ENCODE data around the gene RNF207.
"Not testable (repeated sequence)": the region's sequence is repeated elsewhere in the genome, so short reads cannot be mapped to it uniquely, and the experiment has no call there.

The RNF207 gene

GRCh38 chr1:6206520-6206855, 569 bp downstream of the RNF207 start:
- no peak for DNase-seq

DNA sequence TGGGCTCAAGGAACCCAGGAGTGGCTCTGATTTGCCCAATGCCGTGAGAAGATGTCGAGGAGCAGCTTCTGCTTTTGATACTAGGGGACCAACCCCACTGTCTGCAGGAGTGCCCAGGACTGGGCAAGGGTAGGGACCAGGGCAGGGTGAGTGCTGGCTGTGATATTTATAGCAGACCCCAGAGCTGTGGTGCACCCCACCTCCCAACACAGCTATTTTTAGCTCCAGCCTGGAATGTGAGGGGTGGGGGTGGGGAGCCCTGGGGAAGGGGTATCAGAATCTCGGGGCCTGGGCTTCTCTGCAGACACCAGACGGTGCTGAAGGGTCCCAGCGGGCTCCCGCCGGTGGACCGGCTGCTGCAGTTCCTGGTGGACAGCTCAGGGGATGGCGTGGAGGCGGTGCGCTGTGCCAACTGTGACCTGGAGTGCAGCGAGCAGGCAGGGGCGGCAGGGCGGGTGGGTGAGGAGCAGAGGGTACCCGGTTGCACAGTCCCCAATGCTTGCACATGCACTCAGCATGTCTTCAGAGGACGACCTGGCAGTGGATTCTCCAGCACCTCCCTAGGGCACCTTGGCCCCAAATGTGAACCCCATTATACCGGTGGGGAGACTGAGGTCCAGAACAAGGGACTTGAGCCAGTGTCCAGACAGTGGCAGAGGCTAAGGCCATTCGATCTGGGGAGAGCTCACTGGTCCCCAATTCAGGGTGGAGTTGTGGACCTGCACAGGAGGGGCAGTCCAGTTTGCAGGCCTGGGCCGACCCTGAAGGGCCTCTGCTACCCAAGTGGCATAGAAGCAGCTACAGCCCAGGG, 1.4 kb downstream of the RNF207 start:
- no peak for DNase-seq

DNA sequence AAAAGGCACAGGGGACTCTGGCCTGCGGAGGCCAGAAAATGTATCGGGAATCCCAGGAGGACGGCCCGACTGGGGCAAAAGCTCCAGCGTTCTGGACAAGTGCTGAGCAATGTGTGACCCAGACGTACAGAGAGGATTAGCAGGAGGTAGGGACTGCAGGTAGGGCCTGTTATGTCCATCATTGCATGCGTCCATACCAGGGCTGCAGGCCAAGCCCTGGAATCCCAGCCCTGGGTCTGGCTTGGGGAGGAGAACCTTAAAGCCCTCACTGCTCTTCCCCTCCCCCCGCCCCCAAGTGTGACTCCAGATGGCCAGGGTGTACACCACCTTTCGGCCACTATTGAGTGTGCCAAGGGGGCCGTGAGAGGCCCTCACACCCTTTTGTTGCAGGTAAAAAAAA, 2.0 kb downstream of the RNF207 start:
- no peak for DNase-seq

GRCh38 chr1:6208723-6209660, 3.1 kb downstream of the RNF207 start:
- no peak for DNase-seq

GRCh38 chr1:6209661-6210580, 4.0 kb downstream of the RNF207 start:
- no peak for DNase-seq

DNA sequence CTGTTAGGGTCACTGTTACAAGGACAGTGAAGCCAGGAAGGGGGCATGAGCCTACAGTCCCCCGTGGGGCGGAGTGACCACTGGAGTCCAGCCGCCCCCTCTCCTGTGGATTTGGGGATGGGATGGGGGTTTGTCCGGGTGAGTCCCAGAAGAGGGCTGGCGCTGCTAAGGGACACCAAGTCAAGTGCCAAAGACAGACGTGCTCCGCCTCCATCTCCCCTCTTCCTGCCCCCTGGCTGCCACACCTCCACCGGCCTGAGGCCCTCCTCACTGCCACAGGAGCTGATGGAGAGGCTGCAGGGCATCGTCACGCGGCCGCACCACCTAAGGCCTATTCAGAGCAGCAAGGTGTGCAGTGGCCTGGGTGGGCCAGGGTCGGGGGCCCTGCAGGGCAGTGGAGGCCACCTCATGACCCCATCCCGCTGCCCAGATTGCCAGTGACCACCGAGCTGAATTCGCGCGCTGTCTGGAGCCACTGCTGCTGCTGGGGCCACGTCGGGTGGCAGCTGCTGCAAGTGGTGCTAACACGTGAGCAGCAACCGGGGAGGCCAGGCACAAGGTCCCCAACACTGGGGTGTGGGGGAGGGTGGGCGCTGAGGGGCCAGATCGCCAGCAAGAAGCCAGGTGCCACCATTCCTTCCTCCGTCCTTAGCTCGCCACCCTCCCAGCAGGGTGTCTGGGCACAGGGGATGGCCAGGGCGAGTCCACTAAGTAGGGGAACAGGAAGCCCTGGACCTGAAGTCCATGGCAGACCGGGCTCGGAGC, 4.9 kb downstream of the RNF207 start:
- DNase-seq: no peak

GRCh38 chr1:6211731-6212130, 5.8 kb downstream of the RNF207 start:
- DNase-seq: no peak

- no peak for DNase-seq
Measured at GRCh38 chr1:6212193-6212959, 6.5 kb downstream of the RNF207 start.

- DNase-seq: no peak
Measured at GRCh38 chr1:6218375-6219164, 12.7 kb downstream of the RNF207 start.

- not testable (repeated sequence) for DNase-seq
Measured at GRCh38 chr1:6219641-6220040, 13.7 kb downstream of the RNF207 start.

DNA sequence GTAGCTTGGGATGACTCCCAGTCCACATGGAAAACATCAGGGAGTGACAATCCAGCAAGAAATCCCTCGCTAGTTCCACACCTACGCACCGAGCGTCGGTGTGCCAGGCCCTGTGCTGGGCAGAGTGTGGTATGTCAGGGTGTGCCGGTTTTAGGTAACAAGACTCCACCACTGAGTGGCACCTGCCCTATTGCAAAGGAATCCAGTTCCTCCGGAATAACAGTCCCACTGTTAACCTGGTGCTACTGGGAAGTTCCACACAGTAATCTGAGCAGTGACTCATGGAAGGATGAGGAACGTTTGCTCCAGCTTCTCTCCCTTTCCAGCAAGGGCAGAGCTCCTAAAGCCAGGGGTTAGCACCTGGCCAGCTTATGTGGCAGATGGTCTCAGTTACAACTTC, 14.3 kb downstream of the RNF207 start:
- DNase-seq: no peak

- DNase-seq: no peak
Measured at GRCh38 chr1:6221210-6221784, 15.4 kb downstream of the RNF207 start.

DNA sequence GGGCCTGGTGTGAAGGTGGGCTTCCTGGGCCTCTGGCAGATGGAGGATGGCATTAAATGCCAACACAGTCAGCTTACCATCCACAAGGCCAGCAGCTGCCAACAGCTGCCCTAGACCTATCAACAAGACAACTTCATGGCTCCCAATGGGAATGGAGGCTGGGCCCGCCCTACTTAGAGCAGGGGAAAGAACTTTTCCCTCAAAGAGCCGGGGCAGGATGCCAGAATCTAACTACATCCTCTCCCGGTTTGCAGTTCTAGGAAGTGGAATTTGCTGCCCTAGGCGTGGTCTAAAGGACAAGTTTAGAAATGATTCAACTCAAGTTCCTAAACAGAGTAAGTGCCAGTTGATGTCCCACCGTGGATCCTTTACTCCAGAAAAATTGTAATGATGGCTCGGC, 16.7 kb downstream of the RNF207 start:
- DNase-seq: no peak

- no peak for DNase-seq
Measured at GRCh38 chr1:6223617-6224016, 17.7 kb downstream of the RNF207 start.

GRCh38 chr1:6224718-6225117, 18.8 kb downstream of the RNF207 start:
- DNase-seq: no peak

DNA sequence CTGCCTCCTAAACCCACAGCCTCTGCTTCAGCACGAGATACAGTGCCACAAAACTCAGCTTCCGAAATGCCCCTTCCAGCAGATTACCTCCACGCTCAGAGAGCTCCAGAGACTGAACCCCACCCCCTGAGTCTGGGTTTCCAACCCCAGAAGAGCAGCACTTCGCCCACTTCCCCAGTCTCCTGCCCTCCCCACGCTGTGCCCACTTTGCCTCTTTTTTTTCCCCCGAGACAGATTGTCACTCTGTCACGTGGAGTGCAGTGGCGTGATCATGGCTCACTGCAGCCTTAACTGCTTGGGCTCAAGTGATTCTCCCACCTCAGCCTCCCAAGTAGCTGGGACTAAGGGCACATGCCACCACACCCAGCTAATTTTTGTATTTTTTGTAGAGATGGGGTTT, 19.7 kb downstream of the RNF207 start:
- DNase-seq: no peak

GRCh38 chr1:6233376-6233775, 27.5 kb downstream of the RNF207 start:
- no peak for DNase-seq

DNA sequence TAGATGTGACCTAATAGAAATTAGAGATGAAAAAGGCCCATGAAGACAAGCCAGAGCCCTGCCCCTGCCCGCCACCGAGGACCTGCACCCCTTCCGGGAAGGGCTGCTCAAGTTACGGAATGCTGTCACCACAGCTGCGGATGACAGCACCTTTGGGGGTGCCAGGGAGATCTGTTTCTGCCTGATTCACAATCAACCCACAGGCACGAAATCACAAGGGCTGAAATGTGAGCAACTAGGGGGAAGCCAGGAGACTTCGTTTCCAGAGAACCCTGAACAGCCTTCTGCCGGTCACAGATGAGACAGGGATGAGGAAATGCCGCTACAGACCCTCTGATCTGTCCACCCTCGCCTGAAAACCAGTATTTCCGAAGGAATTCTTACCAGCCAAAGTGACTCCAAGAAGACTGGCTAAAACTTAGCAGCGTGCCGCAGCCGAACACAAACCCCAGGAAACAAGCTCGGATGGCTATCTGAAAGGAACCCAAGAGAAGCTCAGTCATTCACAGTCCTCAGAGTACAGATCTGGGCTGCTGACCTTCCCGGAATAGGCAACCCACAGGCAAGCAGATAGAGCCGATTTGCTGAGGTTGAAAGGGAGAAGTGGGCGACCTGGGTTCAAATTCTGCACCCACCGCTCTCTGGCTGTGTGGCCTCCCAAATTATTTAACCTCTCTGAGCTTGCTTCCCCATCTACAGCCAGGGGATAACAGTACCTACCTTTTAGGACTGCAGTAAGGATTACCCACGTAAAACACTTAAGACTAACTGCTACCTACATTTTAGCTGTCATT, 28.8 kb downstream of the RNF207 start:
- no peak for DNase-seq

DNA sequence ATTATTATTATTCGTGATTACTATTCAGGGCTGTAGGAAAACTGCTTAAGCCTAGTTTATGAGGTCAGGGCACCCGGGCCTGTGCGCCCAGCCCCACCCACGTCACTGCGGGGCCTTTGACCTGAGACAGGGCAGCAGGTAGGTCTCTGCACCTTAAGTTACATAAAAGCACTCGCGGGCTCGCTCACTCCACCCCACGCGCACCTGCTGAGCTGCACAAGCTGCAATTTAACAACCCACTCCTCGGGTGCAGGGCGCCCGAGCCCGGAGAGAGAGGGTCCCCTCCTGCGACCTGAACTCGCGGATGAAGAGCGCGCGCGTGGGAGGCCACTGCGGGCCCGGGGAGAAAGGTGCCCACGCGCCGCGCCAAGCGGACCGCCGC, 29.4 kb downstream of the RNF207 start:
- no peak for DNase-seq
